Fibroblast of upper back skin (primary cell): Measurements from ENCODE around the gene TSPAN32.

Source experiments
- DNase-seq: peaks from one replicate; pipeline ENCODE4 v3.0.0-alpha.2; 2013

TSPAN32 gene

GRCh38 chr11:2289350-2289749 lies 12.5 kb upstream of the TSPAN32 start:
- DNase-seq = no peak

DNA sequence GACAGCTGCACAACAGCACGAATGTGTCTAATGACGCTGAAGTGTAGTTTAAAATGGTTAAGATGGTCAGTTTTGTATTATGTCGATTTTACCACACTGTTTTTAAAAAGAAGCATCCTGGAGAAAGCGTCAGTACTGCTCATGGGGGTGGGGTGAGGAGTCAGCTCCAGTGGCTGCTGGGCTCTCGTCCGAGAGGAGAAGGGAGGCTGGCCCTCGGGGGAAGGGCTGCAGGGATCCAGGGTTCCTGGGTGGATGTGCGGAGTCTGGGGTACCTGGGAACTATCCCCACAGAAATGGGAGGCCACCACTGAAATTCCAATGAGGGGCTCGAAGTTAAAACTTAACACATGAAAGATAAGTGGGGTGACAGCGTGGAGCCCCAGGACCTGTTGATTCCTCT lies 12.0 kb upstream of the TSPAN32 start:
- DNase-seq = no peak

DNA sequence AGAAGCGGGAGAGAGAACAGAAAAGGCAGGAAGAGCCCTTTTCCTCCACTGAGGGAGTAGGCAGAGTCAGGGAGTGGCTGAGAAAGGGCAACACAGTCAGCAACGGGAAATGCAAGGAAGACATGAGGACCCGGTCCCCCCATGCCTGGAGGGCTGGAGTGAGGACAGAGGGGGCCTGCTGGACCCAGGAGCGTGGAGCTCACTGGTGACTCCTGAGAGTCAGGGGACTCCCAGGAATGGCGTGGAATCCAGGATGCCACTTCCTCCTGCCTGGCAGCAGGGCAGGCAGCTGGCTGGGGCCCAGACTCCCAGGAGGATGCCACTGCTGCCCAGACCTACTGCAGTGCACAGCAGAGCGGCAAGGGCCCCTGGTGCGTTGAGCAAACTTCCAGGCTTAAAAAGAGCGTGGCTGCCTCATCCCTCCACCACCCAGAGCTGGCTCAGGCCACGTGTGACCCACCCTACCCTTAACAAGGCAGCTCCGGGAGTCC lies 11.4 kb upstream of the TSPAN32 start:
- DNase-seq = no peak

DNA sequence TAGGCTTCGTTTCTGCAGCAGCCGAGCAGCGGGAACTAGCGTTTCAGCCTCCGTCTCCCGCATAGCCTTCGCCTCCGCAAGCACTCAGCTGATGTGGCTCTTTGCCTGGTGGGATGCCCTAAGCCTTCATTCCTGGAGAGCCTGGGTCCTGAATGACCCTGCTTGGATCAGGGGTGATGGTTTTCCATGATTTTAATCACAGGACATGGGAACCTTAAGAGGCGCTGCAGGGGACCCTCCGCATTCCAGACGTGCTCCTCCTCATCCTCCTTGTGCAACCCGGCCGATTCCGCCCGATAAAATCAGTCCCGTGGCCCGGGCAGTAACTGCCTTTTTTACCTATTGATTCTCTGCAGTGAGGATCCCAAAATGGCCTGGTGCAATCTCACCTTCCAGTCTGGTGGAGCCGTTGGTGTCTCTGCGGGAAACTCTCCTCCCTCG lies 8.3 kb upstream of the TSPAN32 start:
- DNase-seq = no peak

GRCh38 chr11:2293984-2294925 lies 7.6 kb upstream of the TSPAN32 start:
- DNase-seq = no peak

GRCh38 chr11:2294926-2295290 lies 6.9 kb upstream of the TSPAN32 start:
- DNase-seq = no peak

- DNase-seq = no peak
These were observed 5.6 kb upstream of the TSPAN32 start for GRCh38 chr11:2295971-2296912.

- no peak for DNase-seq
These were observed 4.7 kb upstream of the TSPAN32 start for GRCh38 chr11:2296913-2297622.

DNA sequence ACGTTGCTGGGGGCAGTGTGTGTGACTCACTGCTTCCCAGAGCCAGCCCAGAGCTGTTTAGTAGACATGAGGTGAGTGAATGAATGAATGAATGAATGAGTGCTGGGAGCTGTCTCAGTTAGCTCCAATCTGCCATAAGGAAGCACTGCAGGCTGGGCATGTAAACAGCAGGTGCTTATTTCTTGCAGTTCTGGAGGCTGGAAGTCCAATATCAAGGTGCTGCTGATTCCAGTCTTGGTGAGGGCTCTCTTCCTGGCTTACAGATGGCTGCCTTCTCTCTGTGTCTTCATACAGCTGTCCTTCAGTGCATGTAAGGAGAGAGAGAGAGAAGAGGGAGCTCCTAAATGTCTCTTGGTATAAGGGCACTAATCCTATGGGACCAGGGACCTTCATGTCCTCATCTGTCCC lies 4.2 kb upstream of the TSPAN32 start:
- DNase-seq = no peak

GRCh38 chr11:2298131-2298794 lies 3.5 kb upstream of the TSPAN32 start:
- no peak for DNase-seq

- no peak for DNase-seq
These were observed 2.7 kb upstream of the TSPAN32 start for GRCh38 chr11:2298795-2299761.

- DNase-seq = no peak
These were observed 2.0 kb upstream of the TSPAN32 start for GRCh38 chr11:2299773-2300172.

DNA sequence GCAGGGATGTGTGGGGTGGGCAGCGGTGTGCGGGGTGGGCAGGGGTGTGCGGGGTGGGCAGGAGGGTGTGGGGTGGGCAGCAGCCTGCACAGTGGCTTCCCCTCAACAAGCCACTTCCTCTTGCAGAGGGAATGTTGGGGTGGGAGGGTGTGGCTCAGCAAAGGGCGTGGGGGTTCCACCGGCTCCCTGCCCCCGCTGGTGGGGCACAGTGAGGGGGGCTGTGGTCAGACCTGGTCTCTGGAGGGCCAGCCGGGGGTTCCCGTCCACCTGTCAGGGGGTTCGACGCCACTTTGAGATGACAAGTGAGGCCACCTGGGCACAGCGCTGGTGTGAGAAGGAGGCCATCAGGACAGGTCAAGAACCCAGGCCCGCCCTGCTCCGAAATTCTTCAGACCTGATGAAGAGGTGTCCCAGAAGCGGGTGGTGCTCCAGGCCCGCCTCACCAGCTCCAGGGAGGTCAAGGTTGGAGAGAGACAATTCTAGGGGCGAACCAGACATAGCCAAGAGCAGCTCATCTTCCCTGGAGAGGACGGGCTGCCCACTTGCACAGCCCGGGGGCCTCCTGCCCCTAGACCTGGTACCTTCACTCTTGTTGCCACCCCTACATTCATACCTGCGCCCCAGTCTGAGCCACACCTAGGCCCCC lies 1.4 kb upstream of the TSPAN32 start:
- DNase-seq = no peak

DNA sequence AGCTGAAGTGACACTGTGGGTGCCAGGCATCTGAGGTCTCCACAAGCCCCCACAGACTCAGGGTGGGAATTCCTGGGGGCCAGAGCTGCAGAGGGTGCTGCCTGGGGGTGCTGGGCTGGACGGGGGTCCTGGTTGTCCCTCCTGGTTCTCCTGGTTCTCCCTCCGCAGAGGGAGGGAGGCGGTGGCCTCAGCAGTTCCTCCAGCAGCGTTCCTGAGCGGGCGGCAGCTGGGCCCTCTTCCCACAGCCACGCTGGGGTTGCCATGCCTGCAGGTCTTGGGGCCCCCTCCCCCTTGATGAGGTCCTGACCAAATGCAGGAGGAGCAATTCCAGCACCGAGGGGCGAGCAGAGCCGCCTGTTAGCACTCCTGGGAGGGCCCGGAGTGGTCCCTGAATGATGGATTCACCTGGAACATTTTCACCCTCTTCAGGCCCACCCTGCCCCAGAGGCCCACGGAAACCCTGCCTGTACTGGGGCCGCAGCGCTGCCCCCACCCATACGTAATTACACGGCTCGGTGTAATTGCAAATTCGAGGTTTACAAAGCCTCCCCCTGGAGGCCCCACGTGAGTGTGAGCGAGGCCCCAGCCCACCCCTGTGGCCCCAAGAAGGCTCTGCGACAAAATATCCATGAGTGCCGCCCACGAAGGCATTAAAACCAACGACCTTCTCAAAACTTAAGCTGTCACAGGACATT lies 730 bp upstream of the TSPAN32 start:
- DNase-seq = no peak

GRCh38 chr11:2302306-2302895 lies 588 bp downstream of the TSPAN32 start:
- no peak for DNase-seq

DNA sequence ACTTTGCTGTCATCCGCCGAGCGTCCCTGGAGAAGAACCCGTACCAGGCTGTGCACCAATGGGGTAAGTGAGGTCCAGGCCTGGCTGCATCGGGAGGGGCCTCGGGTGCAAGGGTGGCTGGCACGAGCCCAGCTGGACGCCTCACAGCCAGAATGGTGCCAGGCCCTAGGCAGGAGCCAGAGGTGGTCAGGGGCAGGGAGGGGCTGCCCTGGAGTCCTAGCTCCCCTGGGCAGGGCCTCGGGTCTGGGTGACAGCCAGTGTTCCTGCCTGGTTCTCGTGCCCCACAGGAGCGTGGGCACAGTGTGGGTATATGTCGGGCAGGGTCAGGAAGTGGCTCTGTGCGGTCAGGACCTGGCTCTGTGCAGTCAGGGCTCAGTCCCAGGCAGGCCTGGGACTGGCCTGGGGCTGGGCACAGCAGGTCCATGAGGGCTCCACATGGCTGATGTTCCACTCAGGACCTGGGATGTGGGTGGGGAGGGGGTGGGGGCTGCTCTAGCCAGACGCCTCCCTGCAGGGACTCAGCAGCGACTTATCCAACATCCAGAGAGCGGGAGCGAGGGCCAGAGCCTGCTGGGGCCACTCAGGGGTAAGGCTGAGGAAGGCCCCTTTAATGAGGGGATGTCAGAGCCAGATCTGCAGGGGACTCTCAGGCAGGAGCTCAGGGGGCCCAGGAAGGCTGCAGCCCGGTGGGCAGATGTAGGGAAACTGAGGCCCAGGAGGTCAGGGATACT lies 1.2 kb downstream of the TSPAN32 start:
- DNase-seq = no peak

GRCh38 chr11:2303627-2304505 lies 2.1 kb downstream of the TSPAN32 start:
- DNase-seq = no peak
